Lung (tissue), 12 donors: ENCODE data around the gene HS6ST3. TPM values are rescaled to one million over a fixed set of nuclear protein-coding genes. Genes with fewer than 3 reads are reported as not detected.

ENCODE experiments used
- ATAC-seq: fragments of 200-7000 bp; cut with Tn5 transposase; one replicate; pipeline ENCODE4 v1.9.1; 2020; ENCODE audit warnings: moderate number of reproducible peaks; ENCODE audit not compliant: insufficient read depth, low FRiP score
- DNase-seq, 3 donors: peaks; one replicate each; pipeline ENCODE4 v3.0.0-alpha.2; 2013 to 2017
- H3K27ac ChIP-seq, 2 donors: one replicate each; pipeline ENCODE4 v1.5.1; 2013; ENCODE audit warnings: mild to moderate bottlenecking in 2 of 2, moderate library complexity in 2 of 2, control low read depth in 1 of 2, inconsistent platforms in 1 of 2, low read depth in 1 of 2, low read length in 1 of 2
- H3K27me3 ChIP-seq, 3 donors: one replicate each; pipeline ENCODE4 v1.5.1; 2013; ENCODE audit warnings: low read length in 2 of 3; ENCODE audit not compliant: control insufficient read depth in 3 of 3, insufficient read depth in 3 of 3
- H3K36me3 ChIP-seq, 4 donors: one replicate each; pipeline ENCODE4 v1.5.1; 2013; ENCODE audit warnings: low read length in 4 of 4, mild to moderate bottlenecking in 1 of 4, moderate library complexity in 1 of 4; ENCODE audit not compliant: control insufficient read depth in 4 of 4, insufficient read depth in 4 of 4
- H3K4me1 ChIP-seq, 5 donors: one replicate each; pipeline ENCODE4 v1.5.1; 2013; ENCODE audit warnings: low read length in 5 of 5, mild to moderate bottlenecking in 2 of 5, moderate library complexity in 1 of 5; ENCODE audit not compliant: control insufficient read depth in 5 of 5, insufficient read depth in 5 of 5
- H3K4me3 ChIP-seq: one replicate; pipeline ENCODE4 v1.5.1; 2013; ENCODE audit warnings: mild to moderate bottlenecking, control low read depth, moderate library complexity
- H3K9ac ChIP-seq, 2 donors: one replicate each; pipeline ENCODE4 v1.5.1; 2013; ENCODE audit warnings: low read length in 2 of 2, control low read depth in 1 of 2; ENCODE audit not compliant: insufficient read depth in 1 of 2
- H3K9me3 ChIP-seq, 4 donors: one replicate each; pipeline ENCODE4 v1.5.1; 2013; ENCODE audit warnings: low read length in 3 of 4, mild to moderate bottlenecking in 1 of 4, moderate library complexity in 1 of 4; ENCODE audit not compliant: control insufficient read depth in 4 of 4, insufficient read depth in 3 of 4
- CTCF ChIP-seq: IDR thresholded peaks from 2 replicates; pipeline ENCODE4 v1.5.1; 2012; ENCODE audit warnings: mild to moderate bottlenecking; ENCODE audit errors: control extremely low read depth, extremely low read depth
- WGBS, 2 donors: extraction: QIAGEN DNeasy Blood & Tissue Kit; methylation state at CpG; one replicate each; pipeline ENCODE4 v1.1.7; 2013; 5-methylcytosine and 5-hydroxymethylcytosine counted together
- polyA plus RNA-seq, 2 donors: library from polyadenylated mRNA; stranded (reverse); fragments of 200-250 nt; gene quantifications; one replicate each; pipeline ENCODE4 v1.2.1, GENCODE V29; 2013
- total RNA-seq, 2 donors: library from RNA; depleted of rRNA in 1 of 2; stranded (reverse); fragments of >200 nt in 1 of 2; gene quantifications; one replicate each; pipeline ENCODE4 v1.2.1, GENCODE V29; 2014 to 2021
- donor health status: control.
- donor health status: control.
- donor health status: Bipolar disorder and iron deficiency.
- donor health status: healthy.
- donor health status: DM: yes; HTN: yes; CAD: no.

Gene HS6ST3
- total and polyA plus RNA-seq, 4 donors, result 0.01 to 0.17 (median 0.04) TPM

GRCh38 chr13:96342286-96342685 lies 252.4 kb downstream of the HS6ST3 start:
- Histone ChIP-seq H3K4me3 (no peak overlapping the region), H3K27me3 (no peaks in the 10 kb centered on the region), H3K9ac (no peak overlapping the region), H3K9me3 (no peaks in the 10 kb centered on the region), H3K27ac (no peak overlapping the region), H3K4me1 (no peaks in the 10 kb centered on the region), H3K36me3 (no peaks in the 10 kb centered on the region)
- no peak for TF ChIP-seq CTCF
- DNase-seq, result no peak
- 92 to 93% methylated on average over 3 of the region's 3 CpGs for WGBS, 2 donors
- no peak for ATAC-seq

DNA sequence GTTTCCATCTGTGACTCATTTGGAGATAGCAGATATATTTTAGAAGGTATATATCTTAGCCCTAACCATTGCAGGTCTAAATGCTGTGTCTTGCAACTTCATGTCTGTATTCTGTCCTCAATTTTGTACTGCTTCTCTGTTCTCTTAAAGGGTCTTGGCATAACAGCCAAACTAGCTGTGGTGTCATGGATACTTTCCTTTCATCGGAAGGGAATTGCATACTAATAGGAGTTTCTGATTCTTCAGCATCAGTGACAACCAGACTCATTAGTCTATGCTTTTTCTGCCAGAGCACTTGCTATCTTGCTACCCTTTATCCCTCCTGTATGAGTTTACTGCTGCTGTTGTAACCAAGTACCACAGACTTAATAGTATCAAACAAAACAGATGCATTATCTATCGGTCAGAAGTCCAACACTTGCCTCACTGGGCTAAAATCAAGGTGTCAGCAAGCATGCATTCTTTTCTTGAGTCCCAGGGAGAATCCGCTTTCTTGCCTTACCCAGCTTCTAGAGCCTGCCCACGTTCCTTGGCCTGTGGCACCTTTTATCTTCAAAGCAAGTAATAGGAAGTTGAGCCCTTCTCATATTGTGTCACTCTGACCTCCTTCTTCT lies 253.1 kb downstream of the HS6ST3 start:
- DNase-seq (no peak), ATAC-seq (no peak)
- no peak overlapping the region for H3K27ac ChIP-seq
- no peaks in the 10 kb centered on the region for H3K27me3 ChIP-seq
- H3K4me3 ChIP-seq, result no peak overlapping the region
- 79 to 85% methylated on average over 4 of the region's 4 CpGs for WGBS, 2 donors
- H3K4me1 ChIP-seq, result no peaks in the 10 kb centered on the region
- H3K9ac ChIP-seq, result no peak overlapping the region
- no peak for TF ChIP-seq CTCF
- H3K36me3 ChIP-seq, result no peaks in the 10 kb centered on the region
- no peaks in the 10 kb centered on the region for H3K9me3 ChIP-seq

- ATAC-seq, result no peak
- no peaks in the 10 kb centered on the region for H3K9me3 ChIP-seq
These were observed 257.0 kb downstream of the HS6ST3 start for GRCh38 chr13:96346921-96347320.

More at GRCh38 chr13:96346921-96347320, 257.0 kb downstream of the HS6ST3 start:
- Histone ChIP-seq H3K9ac (no peak overlapping the region), H3K4me3 (no peak overlapping the region), H3K36me3 (no peaks in the 10 kb centered on the region), H3K27me3 (no peaks in the 10 kb centered on the region), H3K4me1 (no peaks in the 10 kb centered on the region), H3K27ac (no peak overlapping the region)
- no peak for TF ChIP-seq CTCF
- WGBS, 2 donors, result 86 to 95% methylated on average over 4 of the region's 4 CpGs
- no peak for DNase-seq
